GM21786 (cell line): ENCODE data around the gene RFX7.

Experiments used
- ATAC-seq: cut with Tn5 transposase; IDR thresholded peaks from one replicate; pipeline ENCODE4 v1.9.1; 2021; ENCODE audit not compliant: unreplicated experiment

Gene RFX7

GRCh38 chr15:56244811-56245576 lies 1.3 kb upstream of the RFX7 start:
- no peak for ATAC-seq

GRCh38 chr15:56244038-56244810 lies 545 bp upstream of the RFX7 start:
- no peak for ATAC-seq

- ATAC-seq = no peak
Measured at GRCh38 chr15:56242576-56243162, 1.0 kb downstream of the RFX7 start.

GRCh38 chr15:56241374-56242105 lies 2.1 kb downstream of the RFX7 start:
- ATAC-seq = no peak

GRCh38 chr15:56240390-56240789 lies 3.3 kb downstream of the RFX7 start:
- no peak for ATAC-seq

GRCh38 chr15:56236197-56236596 lies 7.5 kb downstream of the RFX7 start:
- no peak for ATAC-seq

- ATAC-seq = no peak
Measured at GRCh38 chr15:56234804-56235203, 8.9 kb downstream of the RFX7 start.

- ATAC-seq = no peak
Measured at GRCh38 chr15:56233549-56233948, 10.1 kb downstream of the RFX7 start.

- no peak for ATAC-seq
Measured at GRCh38 chr15:56232058-56232457, 11.6 kb downstream of the RFX7 start.

- ATAC-seq = no peak
Measured at GRCh38 chr15:56228854-56229253, 14.8 kb downstream of the RFX7 start.

GRCh38 chr15:56228352-56228751 lies 15.3 kb downstream of the RFX7 start:
- no peak for ATAC-seq

- no peak for ATAC-seq
Measured at GRCh38 chr15:56227780-56228179, 15.9 kb downstream of the RFX7 start.

- no peak for ATAC-seq
Measured at GRCh38 chr15:56227306-56227705, 16.4 kb downstream of the RFX7 start.

GRCh38 chr15:56225520-56225919 lies 18.2 kb downstream of the RFX7 start:
- no peak for ATAC-seq

GRCh38 chr15:56222302-56222701 lies 21.4 kb downstream of the RFX7 start:
- ATAC-seq = no peak

GRCh38 chr15:56217341-56217740 lies 26.3 kb downstream of the RFX7 start:
- ATAC-seq = no peak

- no peak for ATAC-seq
Measured at GRCh38 chr15:56215769-56216168, 27.9 kb downstream of the RFX7 start.

- ATAC-seq = no peak
Measured at GRCh38 chr15:56211960-56212550, 31.6 kb downstream of the RFX7 start.

GRCh38 chr15:56211064-56211463 lies 32.6 kb downstream of the RFX7 start:
- ATAC-seq = no peak

- ATAC-seq = no peak
Measured at GRCh38 chr15:56208641-56209155, 35.0 kb downstream of the RFX7 start.

GRCh38 chr15:56208185-56208584 lies 35.5 kb downstream of the RFX7 start:
- no peak for ATAC-seq
